ENCODE data around the gene TRAP1. TPM values are rescaled to one million over a fixed set of nuclear protein-coding genes. Genes with fewer than 3 reads are reported as not detected.

TRAP1 gene
- total and polyA plus RNA-seq, 7 donors, result 98.1 to 162 (median 122) TPM

GRCh38 chr16:3751878-3752277, 34.6 kb upstream of the TRAP1 start:
- Histone ChIP-seq H3K4me1 (peaks cover 30% of the 10 kb centered on the region), H3K27me3 (ENCODE audit: insufficient read depth in 3 of 3, low read length in 2 of 3) (no peaks in the 10 kb centered on the region), H3K27ac (no peak overlapping the region), H3K9me3 (no peaks in the 10 kb centered on the region), H3K36me3 (ENCODE audit: insufficient read depth in 1 of 2, low read depth in 1 of 2) (peaks cover 0 to 80% of the 10 kb centered on the region in 2 donors), H3K4me3 (no peak overlapping the region)
- TF ChIP-seq CTCF (IDR thresholded peaks at IDR 0.05), result no peak
- no peak for ATAC-seq
- 84 to 92% (median 91%) methylated on average over 8 of the region's 8 CpGs for WGBS, 3 donors
- intact Hi-C loops (cut with DNase I), result loop anchor here (5.0 to 10.0 kb wide), 2 partner anchors 60 to 217 kb away; no protein-coding TSS in a partner anchor
- DNase-seq, result no peak

GRCh38 chr16:3748307-3748706, 31.0 kb upstream of the TRAP1 start:
- ATAC-seq (peak; percentile 43 to 60 (median 50)), DNase-seq (no peak)
- Histone ChIP-seq H3K4me3 (no peak overlapping the region), H3K27ac (peak overlapping the region; percentile 7), H3K27me3 (ENCODE audit: insufficient read depth in 3 of 3, low read length in 2 of 3) (no peaks in the 10 kb centered on the region), H3K9me3 (no peaks in the 10 kb centered on the region), H3K4me1 (peaks cover 33% of the 10 kb centered on the region), H3K36me3 (ENCODE audit: insufficient read depth in 1 of 2, low read depth in 1 of 2) (peaks cover 3 to 79% of the 10 kb centered on the region in 2 donors)
- intact Hi-C loops (cut with DNase I), result loop anchor here in 1 of 2 donors (5.0 kb wide), 2 partner anchors 36 to 51 kb away; no protein-coding TSS in a partner anchor
- TF ChIP-seq CTCF (IDR thresholded peaks at IDR 0.05), result no peak
- 45 to 62% (median 46%) methylated on average over 5 of the region's 5 CpGs for WGBS, 3 donors

GRCh38 chr16:3745751-3746355, 28.5 kb upstream of the TRAP1 start:
- Histone ChIP-seq H3K4me1 (peaks cover 19% of the 10 kb centered on the region), H3K4me3 (no peak overlapping the region), H3K27me3 (ENCODE audit: insufficient read depth in 3 of 3, low read length in 2 of 3) (no peaks in the 10 kb centered on the region), H3K27ac (peak overlapping the region; percentile 63), H3K9me3 (no peaks in the 10 kb centered on the region), H3K36me3 (ENCODE audit: insufficient read depth in 1 of 2, low read depth in 1 of 2) (peaks cover 3 to 95% of the 10 kb centered on the region in 2 donors)
- intact Hi-C loops (cut with DNase I), result loop anchor here in 1 of 2 donors (5.0 kb wide), 2 partner anchors 34 to 49 kb away; no protein-coding TSS in a partner anchor
- peak; percentile 59 to 73 (median 68) for ATAC-seq
- no peak for DNase-seq
- 44 to 88% (median 48%) methylated on average over 13 of the region's 13 CpGs for WGBS, 3 donors
- TF ChIP-seq CTCF (IDR thresholded peaks at IDR 0.05), result no peak

GRCh38 chr16:3744018-3744417, 26.7 kb upstream of the TRAP1 start:
- ATAC-seq (peak in 2 of 4 donors; percentile 55 to 59), DNase-seq (no peak)
- no peak overlapping the region for H3K4me3 ChIP-seq
- H3K4me1 ChIP-seq, result peaks cover 14% of the 10 kb centered on the region
- intact Hi-C loops (cut with DNase I), result no loop called here
- H3K36me3 ChIP-seq (ENCODE audit: insufficient read depth in 1 of 2, low read depth in 1 of 2), result peaks cover 3 to 95% of the 10 kb centered on the region in 2 donors
- H3K27me3 ChIP-seq (ENCODE audit: insufficient read depth in 3 of 3, low read length in 2 of 3), result no peaks in the 10 kb centered on the region
- no peak overlapping the region for H3K27ac ChIP-seq
- no peaks in the 10 kb centered on the region for H3K9me3 ChIP-seq
- 44 to 68% (median 52%) methylated on average over 7 of the region's 7 CpGs for WGBS, 3 donors
- no peak for TF ChIP-seq CTCF (IDR thresholded peaks at IDR 0.05)
